A673 (cell line): ENCODE data around the gene PRH2.

ENCODE experiments used
- EZH2 ChIP-seq: fragments of 200-600 bp; sonication (generic); IDR thresholded peaks from 2 replicates; pipeline ENCODE4 v1.6.1; 2017; ENCODE audit warnings: borderline replicate concordance, low read depth, mild to moderate bottlenecking, mixed read lengths, antibody characterized with exemption, low read length; ENCODE audit not compliant: poor library complexity, severe bottlenecking
- TF ChIP-seq, protein P1 (sequence below): fragments of 300-800, 200-600 bp; sonication (generic); conservative IDR thresholded peaks from 2 replicates; pipeline ENCODE4 v1.5.1; 2017; ENCODE audit warnings: low read depth, mild to moderate bottlenecking, antibody characterized with exemption, low read length, moderate library complexity, mixed read lengths

DNA sequence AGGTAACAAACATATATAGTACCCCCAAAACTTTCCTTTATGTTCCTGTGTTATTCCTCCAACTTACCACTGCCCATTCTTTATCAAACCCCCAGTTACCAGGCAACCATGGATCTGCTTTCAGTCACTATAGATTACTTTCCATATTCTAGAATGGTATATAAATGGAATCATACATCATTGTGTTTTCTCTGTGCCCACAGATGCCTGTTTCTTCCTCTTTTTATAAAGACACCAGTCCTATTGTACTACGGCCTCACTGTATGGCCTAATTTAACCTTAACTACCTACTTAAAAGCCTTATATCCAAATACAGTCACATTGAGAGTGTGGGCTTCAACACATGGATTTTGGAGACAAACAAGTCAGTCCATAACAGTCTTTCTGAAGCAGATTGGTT is 7.5 kb downstream of the PRH2 start:
- TF ChIP-seq, protein P1, sequence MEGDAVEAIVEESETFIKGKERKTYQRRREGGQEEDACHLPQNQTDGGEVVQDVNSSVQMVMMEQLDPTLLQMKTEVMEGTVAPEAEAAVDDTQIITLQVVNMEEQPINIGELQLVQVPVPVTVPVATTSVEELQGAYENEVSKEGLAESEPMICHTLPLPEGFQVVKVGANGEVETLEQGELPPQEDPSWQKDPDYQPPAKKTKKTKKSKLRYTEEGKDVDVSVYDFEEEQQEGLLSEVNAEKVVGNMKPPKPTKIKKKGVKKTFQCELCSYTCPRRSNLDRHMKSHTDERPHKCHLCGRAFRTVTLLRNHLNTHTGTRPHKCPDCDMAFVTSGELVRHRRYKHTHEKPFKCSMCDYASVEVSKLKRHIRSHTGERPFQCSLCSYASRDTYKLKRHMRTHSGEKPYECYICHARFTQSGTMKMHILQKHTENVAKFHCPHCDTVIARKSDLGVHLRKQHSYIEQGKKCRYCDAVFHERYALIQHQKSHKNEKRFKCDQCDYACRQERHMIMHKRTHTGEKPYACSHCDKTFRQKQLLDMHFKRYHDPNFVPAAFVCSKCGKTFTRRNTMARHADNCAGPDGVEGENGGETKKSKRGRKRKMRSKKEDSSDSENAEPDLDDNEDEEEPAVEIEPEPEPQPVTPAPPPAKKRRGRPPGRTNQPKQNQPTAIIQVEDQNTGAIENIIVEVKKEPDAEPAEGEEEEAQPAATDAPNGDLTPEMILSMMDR = no peak
- TF ChIP-seq EZH2 = no peak
